ENCODE data around the gene BTBD6. TPM values are rescaled to one million over a fixed set of nuclear protein-coding genes. Genes with fewer than 3 reads are reported as not detected.
"Not testable (repeated sequence)": the region's sequence is repeated elsewhere in the genome, so short reads cannot be mapped to it uniquely, and the experiment has no call there.

The BTBD6 gene
- total RNA-seq, 1 donor from 2014 or later: 35.3 TPM

DNA sequence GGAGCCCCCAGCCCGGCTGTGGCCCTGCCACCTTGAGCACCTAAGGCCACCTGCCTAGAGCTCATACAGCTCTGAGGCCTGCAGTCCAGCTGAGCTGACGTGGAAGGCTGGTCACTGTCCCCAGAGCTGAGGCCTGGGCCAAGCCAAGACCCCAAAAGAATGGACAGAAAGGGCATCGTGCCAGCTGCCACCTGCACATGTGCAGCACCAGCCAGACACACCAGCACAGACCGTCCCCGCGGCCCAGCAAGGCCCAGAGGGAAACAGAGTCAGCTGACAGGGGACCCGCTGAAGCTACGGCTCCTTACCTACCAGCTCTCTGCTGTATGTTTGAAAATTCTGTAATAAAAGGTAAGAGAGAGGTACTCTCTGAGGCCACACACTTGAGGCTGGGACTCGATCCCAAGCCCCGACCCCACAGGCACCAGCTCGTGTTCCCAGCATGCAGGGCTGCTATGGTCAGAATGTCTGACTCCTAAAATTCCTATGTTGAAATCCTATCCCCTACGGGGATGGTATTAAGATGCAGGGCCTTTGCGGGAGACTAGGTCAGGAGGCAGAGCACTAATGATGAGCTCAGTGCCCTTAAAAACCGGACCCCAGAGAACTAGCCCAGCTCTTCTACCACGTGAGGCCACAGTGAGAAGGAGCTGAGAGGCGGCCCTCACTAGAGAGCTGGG lies 27.1 kb downstream of the BTBD6 start:
- Mint-ChIP-seq H3K4me3 (ENCODE audit: unreplicated experiment) (no peak overlapping the region), H3K9me3 (ENCODE audit: unreplicated experiment) (no peaks in the 10 kb centered on the region), H3K4me1 (ENCODE audit: unreplicated experiment) (peaks cover 10% of the 10 kb centered on the region), H3K27ac (ENCODE audit: unreplicated experiment) (peak overlapping the region; percentile 70), H3K27me3 (ENCODE audit: unreplicated experiment) (no peaks in the 10 kb centered on the region), H3K36me3 (ENCODE audit: unreplicated experiment) (no peaks in the 10 kb centered on the region)
- DNase-seq (ENCODE audit: extremely low spot score, unreplicated experiment): no peak
- TF ChIP-seq, protein P1, sequence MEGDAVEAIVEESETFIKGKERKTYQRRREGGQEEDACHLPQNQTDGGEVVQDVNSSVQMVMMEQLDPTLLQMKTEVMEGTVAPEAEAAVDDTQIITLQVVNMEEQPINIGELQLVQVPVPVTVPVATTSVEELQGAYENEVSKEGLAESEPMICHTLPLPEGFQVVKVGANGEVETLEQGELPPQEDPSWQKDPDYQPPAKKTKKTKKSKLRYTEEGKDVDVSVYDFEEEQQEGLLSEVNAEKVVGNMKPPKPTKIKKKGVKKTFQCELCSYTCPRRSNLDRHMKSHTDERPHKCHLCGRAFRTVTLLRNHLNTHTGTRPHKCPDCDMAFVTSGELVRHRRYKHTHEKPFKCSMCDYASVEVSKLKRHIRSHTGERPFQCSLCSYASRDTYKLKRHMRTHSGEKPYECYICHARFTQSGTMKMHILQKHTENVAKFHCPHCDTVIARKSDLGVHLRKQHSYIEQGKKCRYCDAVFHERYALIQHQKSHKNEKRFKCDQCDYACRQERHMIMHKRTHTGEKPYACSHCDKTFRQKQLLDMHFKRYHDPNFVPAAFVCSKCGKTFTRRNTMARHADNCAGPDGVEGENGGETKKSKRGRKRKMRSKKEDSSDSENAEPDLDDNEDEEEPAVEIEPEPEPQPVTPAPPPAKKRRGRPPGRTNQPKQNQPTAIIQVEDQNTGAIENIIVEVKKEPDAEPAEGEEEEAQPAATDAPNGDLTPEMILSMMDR (IDR thresholded peaks at IDR 0.05): no peak

DNA sequence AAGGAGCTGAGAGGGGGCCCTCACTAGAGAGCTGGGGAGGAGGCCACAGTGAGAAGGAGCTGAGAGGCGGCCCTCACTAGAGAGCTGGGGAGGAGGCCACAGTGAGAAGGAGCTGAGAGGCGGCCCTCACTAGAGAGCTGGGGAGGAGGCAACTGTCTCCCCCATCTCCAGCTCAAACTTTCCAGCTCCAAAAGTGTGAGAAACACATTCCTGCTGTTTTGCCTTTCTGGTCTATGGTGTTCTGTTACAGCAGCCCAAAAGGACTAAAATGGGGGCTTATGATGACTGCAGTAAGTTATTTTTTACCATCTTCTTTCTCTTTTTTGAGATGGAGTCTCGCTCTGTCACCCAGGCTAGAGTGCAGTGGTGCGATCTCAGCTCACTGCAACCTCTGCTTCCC lies 29.1 kb downstream of the BTBD6 start:
- H3K27ac Mint-ChIP-seq (ENCODE audit: unreplicated experiment); H3K4me3 Mint-ChIP-seq (ENCODE audit: unreplicated experiment); DNase-seq (ENCODE audit: extremely low spot score, unreplicated experiment); H3K27me3 Mint-ChIP-seq (ENCODE audit: unreplicated experiment); H3K9me3 Mint-ChIP-seq (ENCODE audit: unreplicated experiment); H3K36me3 Mint-ChIP-seq (ENCODE audit: unreplicated experiment): not testable (repeated sequence)
- H3K4me1 Mint-ChIP-seq (ENCODE audit: unreplicated experiment): peaks cover 14% of the 10 kb centered on the region

DNA sequence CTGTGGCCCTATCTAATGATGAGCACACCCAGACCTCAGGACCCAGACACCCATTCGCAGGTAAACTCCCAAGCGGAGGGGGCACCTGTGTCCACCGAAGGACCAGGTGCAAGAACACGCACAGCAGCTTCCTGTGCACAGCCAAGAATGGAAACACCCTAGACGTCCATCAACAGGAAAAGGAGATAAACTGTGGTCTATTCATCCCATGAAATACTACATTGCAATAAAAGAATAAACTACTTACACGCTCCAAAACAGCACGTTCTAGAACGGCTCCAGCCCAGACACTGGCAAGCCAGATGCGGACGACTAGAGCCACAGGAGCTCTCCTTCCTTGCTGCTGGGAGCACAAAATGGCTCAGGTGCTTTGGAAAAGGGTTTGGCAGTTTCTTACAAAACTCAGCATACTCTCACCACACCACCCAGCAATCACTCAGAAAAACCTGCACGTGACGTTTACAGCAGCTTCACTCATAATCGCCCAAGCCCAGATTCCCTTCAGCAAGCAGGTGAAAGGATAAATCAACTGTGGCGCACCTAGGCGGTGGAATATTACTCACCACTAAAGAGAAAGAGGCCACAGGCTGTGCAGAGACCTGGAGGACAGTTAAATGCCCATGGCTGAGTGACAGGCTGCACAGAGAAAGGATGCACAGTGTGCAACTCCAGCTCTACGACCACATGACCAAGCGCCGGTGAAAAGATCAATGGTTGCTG lies 31.5 kb downstream of the BTBD6 start:
- H3K36me3 Mint-ChIP-seq (ENCODE audit: unreplicated experiment): no peaks in the 10 kb centered on the region
- peaks cover 14% of the 10 kb centered on the region for H3K4me1 Mint-ChIP-seq (ENCODE audit: unreplicated experiment)
- H3K27ac Mint-ChIP-seq (ENCODE audit: unreplicated experiment): no peak overlapping the region
- no peak overlapping the region for H3K4me3 Mint-ChIP-seq (ENCODE audit: unreplicated experiment)
- no peaks in the 10 kb centered on the region for H3K9me3 Mint-ChIP-seq (ENCODE audit: unreplicated experiment)
- H3K27me3 Mint-ChIP-seq (ENCODE audit: unreplicated experiment): no peaks in the 10 kb centered on the region
- TF ChIP-seq, protein P1 (IDR thresholded peaks at IDR 0.05): no peak
- DNase-seq (ENCODE audit: extremely low spot score, unreplicated experiment): no peak

DNA sequence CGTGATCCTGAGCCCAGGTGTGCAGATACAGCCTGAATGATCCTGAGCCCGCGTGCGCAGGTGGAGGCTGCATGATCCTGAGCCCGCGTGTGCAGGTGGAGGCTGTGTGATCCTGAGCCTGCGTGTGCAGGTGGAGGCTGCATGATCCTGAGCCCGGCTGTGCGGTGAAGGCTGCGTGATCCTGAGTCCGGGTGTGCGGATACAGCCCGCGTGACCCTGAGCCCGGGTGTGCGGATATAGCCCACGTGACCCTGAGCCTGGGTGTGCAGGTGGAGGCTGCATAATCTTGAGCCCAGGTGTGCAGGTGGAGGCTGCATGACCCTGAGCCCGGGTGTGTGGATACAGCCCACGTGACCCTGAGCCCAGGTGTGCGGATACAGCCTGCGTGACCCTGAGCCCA lies 32.2 kb downstream of the BTBD6 start:
- Mint-ChIP-seq H3K36me3 (ENCODE audit: unreplicated experiment) (peaks cover 3% of the 10 kb centered on the region), H3K27ac (ENCODE audit: unreplicated experiment) (no peak overlapping the region), H3K9me3 (ENCODE audit: unreplicated experiment) (no peaks in the 10 kb centered on the region), H3K4me3 (ENCODE audit: unreplicated experiment) (no peak overlapping the region), H3K27me3 (ENCODE audit: unreplicated experiment) (no peaks in the 10 kb centered on the region), H3K4me1 (ENCODE audit: unreplicated experiment) (peaks cover 6% of the 10 kb centered on the region)
- TF ChIP-seq, protein P1 (IDR thresholded peaks at IDR 0.05): no peak
- DNase-seq (ENCODE audit: extremely low spot score, unreplicated experiment): no peak

DNA sequence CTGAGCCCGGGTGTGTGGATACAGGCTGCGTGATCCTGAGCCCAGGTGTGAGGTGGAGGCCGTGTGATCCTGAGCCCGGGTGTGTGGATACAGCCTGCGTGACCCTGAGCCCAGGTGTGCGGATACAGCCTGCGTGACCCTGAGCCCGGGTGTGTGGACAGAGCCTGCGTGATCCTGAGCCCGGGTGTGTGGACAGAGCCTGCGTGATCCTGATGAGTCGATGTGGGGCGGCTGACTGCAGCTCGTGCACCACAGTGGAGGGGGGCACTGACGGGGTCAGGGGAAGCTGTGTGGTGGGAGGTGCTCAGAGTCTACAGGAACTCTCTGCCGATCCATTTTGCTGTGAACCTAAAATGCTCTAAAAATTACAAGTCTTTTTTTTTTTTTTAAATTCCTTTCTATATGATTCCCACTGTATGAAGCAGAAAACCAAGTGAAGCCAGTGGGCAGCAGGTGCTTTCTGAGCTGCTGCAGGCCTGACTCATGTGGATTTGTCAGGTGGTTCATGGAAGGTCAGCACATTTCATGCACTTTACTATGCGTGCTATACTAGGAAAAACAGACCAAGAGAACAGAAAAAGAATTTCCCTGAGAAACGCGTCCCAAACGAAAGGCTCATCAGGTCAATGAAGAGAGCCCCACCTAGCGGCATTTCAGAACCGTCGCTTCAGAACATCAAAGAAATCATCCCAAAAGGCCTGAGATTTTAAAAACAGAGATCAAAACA lies 33.2 kb downstream of the BTBD6 start:
- no peak overlapping the region for H3K4me3 Mint-ChIP-seq (ENCODE audit: unreplicated experiment)
- H3K27me3 Mint-ChIP-seq (ENCODE audit: unreplicated experiment): no peaks in the 10 kb centered on the region
- no peak for DNase-seq (ENCODE audit: extremely low spot score, unreplicated experiment)
- no peak overlapping the region for H3K27ac Mint-ChIP-seq (ENCODE audit: unreplicated experiment)
- H3K9me3 Mint-ChIP-seq (ENCODE audit: unreplicated experiment): no peaks in the 10 kb centered on the region
- peaks cover 6% of the 10 kb centered on the region for H3K36me3 Mint-ChIP-seq (ENCODE audit: unreplicated experiment)
- peaks cover 4% of the 10 kb centered on the region for H3K4me1 Mint-ChIP-seq (ENCODE audit: unreplicated experiment)
- TF ChIP-seq, protein P1 (IDR thresholded peaks at IDR 0.05): peak; percentile 66
